ENCODE results near the gene ST8SIA1. TPM values are rescaled to one million over a fixed set of nuclear protein-coding genes. Genes with fewer than 3 reads are reported as not detected.

ST8SIA1 gene
- total RNA-seq, 4 donors from 2014 or later = 2.6 to 9.5 (median 7.3) TPM

DNA sequence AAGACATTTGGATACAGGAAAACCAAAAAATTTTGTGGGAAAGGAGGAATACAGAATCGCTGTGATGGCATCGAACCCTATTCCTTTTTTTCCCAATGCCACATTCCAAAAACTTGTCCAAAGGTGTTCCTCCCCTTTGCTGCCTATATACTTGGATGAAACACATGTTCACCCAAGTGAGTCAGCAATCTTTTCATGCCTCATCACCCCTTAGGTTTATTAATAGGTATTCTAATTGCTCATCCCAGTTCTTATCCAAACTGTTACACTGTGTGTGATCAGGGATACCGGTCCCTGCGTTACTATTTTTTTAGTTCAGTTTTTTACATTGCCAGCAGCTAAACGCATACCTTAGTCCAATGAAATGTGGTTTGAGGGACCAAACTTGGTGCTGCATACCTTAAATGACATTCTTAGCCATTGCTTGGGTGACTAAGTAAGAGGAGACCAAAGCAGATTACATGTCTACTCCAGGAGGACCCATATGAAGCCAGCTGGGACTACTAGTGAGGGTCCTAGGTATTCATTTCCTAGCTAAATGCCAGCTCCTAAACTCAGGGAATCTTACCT is 20.6 kb upstream of the ST8SIA1 start:
- intact Hi-C loops (cut with DNase I; ENCODE audit: low total_unique reads) = no loop called here
- no peak for TF ChIP-seq POLR2A (IDR thresholded peaks at IDR 0.05)
- TF ChIP-seq, protein P1, sequence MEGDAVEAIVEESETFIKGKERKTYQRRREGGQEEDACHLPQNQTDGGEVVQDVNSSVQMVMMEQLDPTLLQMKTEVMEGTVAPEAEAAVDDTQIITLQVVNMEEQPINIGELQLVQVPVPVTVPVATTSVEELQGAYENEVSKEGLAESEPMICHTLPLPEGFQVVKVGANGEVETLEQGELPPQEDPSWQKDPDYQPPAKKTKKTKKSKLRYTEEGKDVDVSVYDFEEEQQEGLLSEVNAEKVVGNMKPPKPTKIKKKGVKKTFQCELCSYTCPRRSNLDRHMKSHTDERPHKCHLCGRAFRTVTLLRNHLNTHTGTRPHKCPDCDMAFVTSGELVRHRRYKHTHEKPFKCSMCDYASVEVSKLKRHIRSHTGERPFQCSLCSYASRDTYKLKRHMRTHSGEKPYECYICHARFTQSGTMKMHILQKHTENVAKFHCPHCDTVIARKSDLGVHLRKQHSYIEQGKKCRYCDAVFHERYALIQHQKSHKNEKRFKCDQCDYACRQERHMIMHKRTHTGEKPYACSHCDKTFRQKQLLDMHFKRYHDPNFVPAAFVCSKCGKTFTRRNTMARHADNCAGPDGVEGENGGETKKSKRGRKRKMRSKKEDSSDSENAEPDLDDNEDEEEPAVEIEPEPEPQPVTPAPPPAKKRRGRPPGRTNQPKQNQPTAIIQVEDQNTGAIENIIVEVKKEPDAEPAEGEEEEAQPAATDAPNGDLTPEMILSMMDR (IDR thresholded peaks at IDR 0.05) = no peak
- no peak overlapping the region for H3K4me3 ChIP-seq (ENCODE audit: low read depth, poor library complexity, severe bottlenecking)
- 60 to 78% methylated on average over 5 of the region's 5 CpGs for WGBS, 2 donors
- DNase-seq (ENCODE audit: low spot score in 2 of 2) = no peak

DNA sequence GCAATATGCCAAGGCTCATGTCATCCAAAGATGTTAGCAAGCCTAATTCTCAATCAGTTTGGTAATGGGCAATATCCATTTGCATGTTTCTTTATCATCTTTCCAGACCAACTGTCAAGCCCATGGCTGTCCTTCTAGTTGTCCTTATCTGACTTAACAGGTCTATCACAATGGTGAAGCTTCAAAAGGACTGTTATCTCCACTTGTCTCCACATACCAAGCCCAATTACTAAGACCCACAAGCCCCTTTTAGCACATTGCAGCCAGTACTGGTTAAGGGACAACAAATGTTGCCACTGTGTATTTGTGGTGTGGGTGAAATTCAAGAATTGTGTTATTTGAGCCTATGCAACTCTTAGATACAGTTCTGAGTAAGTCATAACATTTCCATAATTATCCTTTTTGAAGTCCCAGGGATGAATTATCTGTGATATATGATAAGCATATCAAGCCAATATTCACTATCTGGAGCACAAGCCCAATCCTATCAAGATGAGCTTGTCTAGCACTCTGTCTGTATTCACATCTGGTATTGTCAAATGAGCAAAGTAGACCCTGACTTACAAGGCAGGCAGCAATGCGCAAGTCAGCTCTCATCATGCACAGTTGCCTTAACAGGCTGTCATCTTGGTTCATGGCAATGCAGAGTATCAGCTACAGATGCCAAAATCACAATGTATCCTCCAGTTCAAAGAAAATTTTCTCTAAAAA is 19.3 kb upstream of the ST8SIA1 start:
- H3K4me3 ChIP-seq (ENCODE audit: low read depth, poor library complexity, severe bottlenecking) = no peak overlapping the region
- WGBS, 2 donors = 88 to 95% methylated on average over 1 of the region's 1 CpG
- intact Hi-C loops (cut with DNase I; ENCODE audit: low total_unique reads) = no loop called here
- no peak for DNase-seq (ENCODE audit: low spot score in 2 of 2)
- TF ChIP-seq, protein P1 (IDR thresholded peaks at IDR 0.05) = no peak
- TF ChIP-seq POLR2A (IDR thresholded peaks at IDR 0.05) = no peak

DNA sequence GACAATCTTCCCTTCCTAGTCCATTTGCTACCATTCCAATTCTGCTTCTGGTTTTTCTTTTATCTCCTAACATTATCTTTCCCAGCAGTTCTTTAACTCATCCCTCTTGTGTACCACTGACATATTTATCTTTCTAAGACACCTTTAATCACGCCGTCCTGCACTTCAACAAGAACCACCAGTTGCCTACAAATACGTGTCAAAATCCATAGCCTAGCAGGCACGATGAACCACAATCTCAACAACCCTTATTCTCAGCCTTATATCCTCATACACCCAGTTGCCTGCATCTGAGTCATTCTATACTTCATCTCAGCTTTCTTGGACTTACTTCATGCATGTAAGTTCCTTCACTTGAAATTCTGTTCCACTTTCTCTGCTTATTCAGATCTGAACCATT is 16.4 kb upstream of the ST8SIA1 start:
- DNase-seq (ENCODE audit: low spot score in 2 of 2) = no peak
- H3K4me3 ChIP-seq (ENCODE audit: low read depth, poor library complexity, severe bottlenecking) = no peak overlapping the region
- WGBS, 2 donors = 61 to 67% methylated on average over 4 of the region's 4 CpGs
- intact Hi-C loops (cut with DNase I; ENCODE audit: low total_unique reads) = no loop called here
- no peak for TF ChIP-seq POLR2A (IDR thresholded peaks at IDR 0.05)
- TF ChIP-seq, protein P1 (IDR thresholded peaks at IDR 0.05) = no peak

DNA sequence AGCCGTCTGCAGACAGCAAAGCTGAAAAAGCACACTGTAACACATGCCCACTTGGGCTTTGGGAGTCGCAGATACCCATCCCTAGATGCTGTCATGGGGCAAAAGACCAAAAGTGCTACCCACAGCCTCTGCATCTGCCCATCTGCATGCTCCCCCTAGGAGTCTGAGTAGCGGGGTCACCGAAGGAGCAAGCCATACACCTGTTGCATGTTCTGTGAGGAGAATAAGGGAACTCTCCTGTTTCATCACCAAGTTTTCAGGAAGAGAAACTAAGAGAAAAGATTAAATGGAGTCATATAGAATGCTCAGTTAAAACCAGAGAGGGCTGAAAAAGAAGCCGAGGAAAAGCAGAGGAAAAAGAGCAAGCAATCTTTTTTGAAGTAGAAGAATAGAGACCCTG is 13.7 kb upstream of the ST8SIA1 start:
- no peak for DNase-seq (ENCODE audit: low spot score in 2 of 2)
- TF ChIP-seq POLR2A (IDR thresholded peaks at IDR 0.05) = no peak
- TF ChIP-seq, protein P1 (IDR thresholded peaks at IDR 0.05) = no peak
- WGBS, 2 donors = 76 to 88% methylated on average over 5 of the region's 5 CpGs
- H3K4me3 ChIP-seq (ENCODE audit: low read depth, poor library complexity, severe bottlenecking) = no peak overlapping the region
- intact Hi-C loops (cut with DNase I; ENCODE audit: low total_unique reads) = no loop called here

DNA sequence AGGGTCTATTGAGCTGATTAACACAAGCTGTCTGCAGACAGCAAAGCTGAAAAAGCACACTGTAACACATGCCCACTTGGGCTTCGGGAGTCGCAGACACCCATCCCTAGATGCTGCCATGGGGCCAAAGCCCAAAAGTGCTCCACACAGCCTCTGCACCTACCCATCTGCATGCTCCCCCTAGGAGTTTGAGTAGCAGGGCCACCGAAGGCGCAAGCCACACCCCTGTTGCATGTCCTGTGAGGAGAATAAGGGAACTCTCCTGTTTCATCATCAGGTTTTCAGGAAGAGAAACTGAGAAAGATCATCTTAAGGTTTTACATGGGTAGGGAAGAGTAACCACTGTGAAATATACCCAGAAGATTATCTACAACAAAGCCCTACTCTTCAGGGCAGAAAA is 5.6 kb upstream of the ST8SIA1 start:
- intact Hi-C loops (cut with DNase I; ENCODE audit: low total_unique reads) = no loop called here
- no peak for DNase-seq (ENCODE audit: low spot score in 2 of 2)
- TF ChIP-seq POLR2A (IDR thresholded peaks at IDR 0.05) = no peak
- TF ChIP-seq, protein P1 (IDR thresholded peaks at IDR 0.05) = no peak
- WGBS, 2 donors = 75 to 90% methylated on average over 4 of the region's 4 CpGs
- no peak overlapping the region for H3K4me3 ChIP-seq (ENCODE audit: low read depth, poor library complexity, severe bottlenecking)

Measured in lower leg skin (tissue), 4 donors.